Measurements from ENCODE around the gene LRRC71.

The LRRC71 gene

GRCh38 chr1:156951371-156951770, 30.9 kb downstream of the LRRC71 start:
- no peak for FAIRE-seq

GRCh38 chr1:156953571-156953970, 33.1 kb downstream of the LRRC71 start:
- no peak for FAIRE-seq

- FAIRE-seq = no peak
Measured at GRCh38 chr1:156956333-156956732, 35.9 kb downstream of the LRRC71 start.

- no peak for FAIRE-seq
Measured at GRCh38 chr1:156957634-156958033, 37.2 kb downstream of the LRRC71 start.

GRCh38 chr1:156958247-156958714, 37.8 kb downstream of the LRRC71 start:
- no peak for FAIRE-seq

- no peak for FAIRE-seq
Measured at GRCh38 chr1:156959414-156959813, 39.0 kb downstream of the LRRC71 start.

GRCh38 chr1:156959925-156960324, 39.5 kb downstream of the LRRC71 start:
- FAIRE-seq = no peak

- no peak for FAIRE-seq
Measured at GRCh38 chr1:156961709-156962108, 41.3 kb downstream of the LRRC71 start.

GRCh38 chr1:156963621-156964020, 43.2 kb downstream of the LRRC71 start:
- FAIRE-seq = no peak

GRCh38 chr1:156964441-156964840, 44.0 kb downstream of the LRRC71 start:
- no peak for FAIRE-seq

- FAIRE-seq = no peak
Measured at GRCh38 chr1:156969496-156969895, 49.1 kb downstream of the LRRC71 start.

GRCh38 chr1:156970017-156970416, 49.6 kb downstream of the LRRC71 start:
- peak; percentile 36 for FAIRE-seq

- no peak for FAIRE-seq
Measured at GRCh38 chr1:156973417-156973816, 53.0 kb downstream of the LRRC71 start.

GRCh38 chr1:156975084-156975483, 54.7 kb downstream of the LRRC71 start:
- FAIRE-seq = no peak

GRCh38 chr1:156980551-156980950, 60.1 kb downstream of the LRRC71 start:
- FAIRE-seq = no peak

Data from G401.6 (cell line).